NCI-H1436 (cell line): Measurements from ENCODE around the gene ATP7B.
"Not testable (repeated sequence)": the region's sequence is repeated elsewhere in the genome, so short reads cannot be mapped to it uniquely, and the experiment has no call there.

Source experiments
- DNase-seq: peaks from one replicate; lab custom pipeline; 2025; lab: John Stamatoyannopoulos, UW

The ATP7B gene

GRCh38 chr13:52010890-52011631 is at the start of gene ATP7B:
ATP7B (minus strand) TSS chr13:52011450; CDS start chr13:52011337, 113 bp downstream.
- no peak for DNase-seq

- DNase-seq = no peak
Measured at GRCh38 chr13:52053460-52053859, 42.2 kb upstream of the ATP7B start.

GRCh38 chr13:52051400-52051799 is 40.1 kb upstream of the ATP7B start:
- no peak for DNase-seq

- no peak for DNase-seq
Measured at GRCh38 chr13:52048516-52048915, 37.3 kb upstream of the ATP7B start.

GRCh38 chr13:52047463-52047862 is 36.2 kb upstream of the ATP7B start:
- DNase-seq = no peak

GRCh38 chr13:52043675-52044074 is 32.4 kb upstream of the ATP7B start:
- no peak for DNase-seq

GRCh38 chr13:52036037-52036436 is 24.8 kb upstream of the ATP7B start:
- DNase-seq = no peak

- DNase-seq = no peak
Measured at GRCh38 chr13:52034616-52035226, 23.5 kb upstream of the ATP7B start.

- DNase-seq = no peak
Measured at GRCh38 chr13:52033039-52033438, 21.8 kb upstream of the ATP7B start.

- DNase-seq = not testable (repeated sequence)
Measured at GRCh38 chr13:52030401-52030800, 19.2 kb upstream of the ATP7B start.

GRCh38 chr13:52029569-52029968 is 18.3 kb upstream of the ATP7B start:
- no peak for DNase-seq

- no peak for DNase-seq
Measured at GRCh38 chr13:52027832-52028231, 16.6 kb upstream of the ATP7B start.

GRCh38 chr13:52026246-52026626 is 15.0 kb upstream of the ATP7B start:
- DNase-seq = no peak

- no peak for DNase-seq
Measured at GRCh38 chr13:52025475-52026245, 14.4 kb upstream of the ATP7B start.

GRCh38 chr13:52024481-52024880 is 13.2 kb upstream of the ATP7B start, which contains the start of gene UTP14C:
UTP14C (plus strand) TSS chr13:52024691; CDS start chr13:52028805, 4,114 bp downstream.
- no peak for DNase-seq

- no peak for DNase-seq
Measured at GRCh38 chr13:52022356-52022755, 11.1 kb upstream of the ATP7B start.

- DNase-seq = no peak
Measured at GRCh38 chr13:52020191-52020590, 8.9 kb upstream of the ATP7B start.

- no peak for DNase-seq
Measured at GRCh38 chr13:52016296-52016695, 5.0 kb upstream of the ATP7B start.

- DNase-seq = no peak
Measured at GRCh38 chr13:52012512-52012836, 1.2 kb upstream of the ATP7B start.

GRCh38 chr13:52011632-52012511 is 622 bp upstream of the ATP7B start, which contains the start of gene ALG11:
ALG11 (plus strand) TSS chr13:52012398; CDS start chr13:52012419, 21 bp downstream.
- peak; percentile 93 for DNase-seq

GRCh38 chr13:52009946-52010345 is 1.3 kb downstream of the ATP7B start:
- no peak for DNase-seq
